ENCODE results near the gene MEI4. TPM values are rescaled to one million over a fixed set of nuclear protein-coding genes. Genes with fewer than 3 reads are reported as not detected.
"Not testable (repeated sequence)": the region's sequence is repeated elsewhere in the genome, so short reads cannot be mapped to it uniquely, and the experiment has no call there.

Gene MEI4
- total and polyA plus RNA-seq, 9 donors = 0.05 to 0.07 TPM; not detected in 7

DNA sequence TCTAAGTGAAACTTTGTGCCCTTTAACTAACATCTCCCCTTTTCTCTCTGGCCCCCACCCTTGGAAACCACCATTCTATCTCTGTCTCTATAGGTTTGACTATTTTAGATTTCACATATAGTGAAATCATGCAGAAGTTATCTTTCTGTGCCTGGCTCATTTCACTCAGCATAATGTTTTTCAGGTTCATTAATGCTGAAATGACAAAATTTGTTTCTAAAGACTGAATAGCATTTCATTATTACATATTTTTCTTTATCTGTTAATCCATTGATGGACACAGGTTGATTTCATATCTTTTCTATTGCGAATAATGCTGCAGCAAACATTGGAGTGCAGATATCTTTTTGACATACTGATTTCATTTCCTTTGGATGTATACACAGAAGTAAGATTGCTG, 30.7 kb downstream of the MEI4 start:
- Histone ChIP-seq H3K27me3 (no peaks in the 10 kb centered on the region), H3K4me3 (no peak overlapping the region), H3K27ac (no peak overlapping the region), H3K9me3 (no peaks in the 10 kb centered on the region), H3K4me1 (ENCODE audit: insufficient read depth) (no peaks in the 10 kb centered on the region), H3K36me3 (no peaks in the 10 kb centered on the region)
- intact Hi-C loops (cut with DNase I) = no loop called here
- TF ChIP-seq POLR2A (IDR thresholded peaks at IDR 0.05) (no peak), EP300 (IDR thresholded peaks at IDR 0.05) (no peak)
- TF ChIP-seq, protein P1, sequence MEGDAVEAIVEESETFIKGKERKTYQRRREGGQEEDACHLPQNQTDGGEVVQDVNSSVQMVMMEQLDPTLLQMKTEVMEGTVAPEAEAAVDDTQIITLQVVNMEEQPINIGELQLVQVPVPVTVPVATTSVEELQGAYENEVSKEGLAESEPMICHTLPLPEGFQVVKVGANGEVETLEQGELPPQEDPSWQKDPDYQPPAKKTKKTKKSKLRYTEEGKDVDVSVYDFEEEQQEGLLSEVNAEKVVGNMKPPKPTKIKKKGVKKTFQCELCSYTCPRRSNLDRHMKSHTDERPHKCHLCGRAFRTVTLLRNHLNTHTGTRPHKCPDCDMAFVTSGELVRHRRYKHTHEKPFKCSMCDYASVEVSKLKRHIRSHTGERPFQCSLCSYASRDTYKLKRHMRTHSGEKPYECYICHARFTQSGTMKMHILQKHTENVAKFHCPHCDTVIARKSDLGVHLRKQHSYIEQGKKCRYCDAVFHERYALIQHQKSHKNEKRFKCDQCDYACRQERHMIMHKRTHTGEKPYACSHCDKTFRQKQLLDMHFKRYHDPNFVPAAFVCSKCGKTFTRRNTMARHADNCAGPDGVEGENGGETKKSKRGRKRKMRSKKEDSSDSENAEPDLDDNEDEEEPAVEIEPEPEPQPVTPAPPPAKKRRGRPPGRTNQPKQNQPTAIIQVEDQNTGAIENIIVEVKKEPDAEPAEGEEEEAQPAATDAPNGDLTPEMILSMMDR (IDR thresholded peaks at IDR 0.05) = no peak
- 90 to 93% (median 90%) methylated on average over 1 of the region's 1 CpG for WGBS, 3 donors
- no peak for DNase-seq

DNA sequence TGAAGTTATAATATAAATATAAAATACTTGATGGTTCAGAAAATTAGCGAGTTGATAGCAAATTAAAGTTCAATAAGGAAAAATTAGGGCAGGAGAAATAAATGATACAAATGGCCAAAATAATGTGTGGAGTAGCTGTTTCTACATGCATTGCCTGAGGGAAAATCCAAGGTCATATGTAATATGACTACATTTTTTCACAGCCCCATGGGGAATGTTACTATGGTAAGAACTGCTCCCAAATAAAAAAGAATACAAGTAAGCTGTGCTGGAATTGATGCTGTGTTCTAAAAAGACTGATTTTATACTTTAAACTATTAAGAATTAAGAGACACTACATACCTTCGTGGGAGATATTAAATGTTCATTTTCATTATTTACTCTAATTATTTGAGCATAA, 34.1 kb downstream of the MEI4 start:
- Histone ChIP-seq H3K27me3 (no peaks in the 10 kb centered on the region), H3K4me3 (no peak overlapping the region), H3K27ac (no peak overlapping the region), H3K9me3 (no peaks in the 10 kb centered on the region), H3K36me3 (no peaks in the 10 kb centered on the region), H3K4me1 (ENCODE audit: insufficient read depth) (no peaks in the 10 kb centered on the region)
- 80 to 88% (median 81%) methylated on average over 2 of the region's 2 CpGs for WGBS, 3 donors
- DNase-seq = no peak
- TF ChIP-seq POLR2A (IDR thresholded peaks at IDR 0.05) = no peak
- TF ChIP-seq, protein P1 (IDR thresholded peaks at IDR 0.05) = no peak
- TF ChIP-seq EP300 (IDR thresholded peaks at IDR 0.05) = no peak
- intact Hi-C loops (cut with DNase I) = no loop called here

- intact Hi-C loops (cut with DNase I) = no loop called here
- TF ChIP-seq EP300 (IDR thresholded peaks at IDR 0.05) (no peak), POLR2A (IDR thresholded peaks at IDR 0.05) (no peak)
- WGBS, 3 donors = 12 to 23% (median 17%) methylated on average over 1 of the region's 1 CpG
These were observed 35.8 kb downstream of the MEI4 start for GRCh38 chr6:77688649-77689048.

GRCh38 chr6:77700095-77700494, 47.3 kb downstream of the MEI4 start:
- H3K4me3 ChIP-seq; H3K9me3 ChIP-seq; intact Hi-C loops (cut with DNase I); H3K36me3 ChIP-seq; DNase-seq; H3K4me1 ChIP-seq (ENCODE audit: insufficient read depth); H3K27me3 ChIP-seq; H3K27ac ChIP-seq: not testable (repeated sequence)
- WGBS, 3 donors = 87 to 95% (median 91%) methylated on average over 6 of the region's 6 CpGs

More at GRCh38 chr6:77688649-77689048, 35.8 kb downstream of the MEI4 start:
- Histone ChIP-seq H3K4me1 (ENCODE audit: insufficient read depth) (no peaks in the 10 kb centered on the region), H3K4me3 (no peak overlapping the region), H3K36me3 (no peaks in the 10 kb centered on the region), H3K27me3 (no peaks in the 10 kb centered on the region), H3K9me3 (no peaks in the 10 kb centered on the region), H3K27ac (no peak overlapping the region)
- DNase-seq = no peak

- Histone ChIP-seq H3K27ac (no peak overlapping the region), H3K4me3 (no peak overlapping the region), H3K4me1 (ENCODE audit: insufficient read depth) (no peaks in the 10 kb centered on the region), H3K36me3 (no peaks in the 10 kb centered on the region), H3K27me3 (no peaks in the 10 kb centered on the region), H3K9me3 (no peaks in the 10 kb centered on the region)
- intact Hi-C loops (cut with DNase I) = no loop called here
- WGBS, 3 donors = 81 to 94% (median 88%) methylated on average over 2 of the region's 2 CpGs
- TF ChIP-seq, protein P1 (IDR thresholded peaks at IDR 0.05) = no peak
- TF ChIP-seq EP300 (IDR thresholded peaks at IDR 0.05) = no peak
- no peak for TF ChIP-seq POLR2A (IDR thresholded peaks at IDR 0.05)
- DNase-seq = no peak
These were observed 54.8 kb downstream of the MEI4 start for GRCh38 chr6:77707603-77708002.

Data from ovary (tissue), 9 donors.